NCI-H1436 treated with DMSO at 0.1 percent for 48 hours (cell line): ENCODE data around the gene MARK3.

ENCODE experiments used
- DNase-seq: peaks from one replicate; lab custom pipeline; 2025; lab: John Stamatoyannopoulos, UW

MARK3 gene

DNA sequence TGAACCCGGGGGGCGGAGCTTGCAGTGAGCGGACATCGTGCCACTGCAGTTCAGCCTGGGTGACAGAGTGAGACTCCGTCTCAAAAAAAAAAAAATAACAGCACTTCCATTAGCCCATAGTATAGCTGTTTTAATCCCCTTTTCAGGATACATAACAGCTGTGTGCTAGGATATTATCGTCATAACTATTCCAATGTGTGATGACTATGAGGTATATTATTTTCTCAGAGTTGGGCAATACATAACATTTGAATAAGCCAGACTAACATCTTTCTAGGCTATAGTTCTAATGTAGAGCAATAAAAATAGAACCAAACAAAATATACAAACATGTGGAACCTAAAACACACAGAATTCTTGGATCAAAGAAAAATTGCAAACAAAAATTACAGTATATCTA, 57.1 kb downstream of the MARK3 start:
- no peak for DNase-seq

- no peak for DNase-seq
Measured at GRCh38 chr14:103443111-103443510, 57.9 kb downstream of the MARK3 start.

- no peak for DNase-seq
Measured at GRCh38 chr14:103444837-103445524, 59.8 kb downstream of the MARK3 start.

- DNase-seq, result no peak
Measured at GRCh38 chr14:103445806-103446205, 60.6 kb downstream of the MARK3 start.

- no peak for DNase-seq
Measured at GRCh38 chr14:103448097-103448496, 62.9 kb downstream of the MARK3 start.

DNA sequence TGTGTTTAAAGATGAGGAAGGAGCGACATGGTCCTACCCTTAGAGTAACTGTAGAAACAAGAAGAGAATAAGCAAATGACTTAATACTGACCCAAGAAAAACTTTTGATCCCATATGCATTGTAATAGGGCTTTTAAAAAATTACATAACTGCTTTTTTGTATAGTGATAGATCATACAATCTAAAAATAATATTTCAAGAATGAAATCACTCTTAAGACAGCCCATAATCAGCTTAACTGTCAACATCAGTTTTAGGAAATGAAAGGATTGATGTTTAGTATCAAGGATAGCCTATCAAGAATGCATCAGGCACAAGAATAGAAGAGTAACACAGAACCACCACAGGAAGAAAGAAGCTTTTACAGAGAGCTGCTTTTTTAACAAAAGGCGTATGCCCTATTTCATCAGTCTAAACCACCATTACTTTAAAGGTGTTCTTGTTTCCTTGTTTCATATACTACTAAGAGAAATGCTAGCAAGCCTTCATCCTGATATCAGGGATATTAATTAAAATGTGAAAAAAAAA, 64.5 kb downstream of the MARK3 start:
- DNase-seq, result no peak

DNA sequence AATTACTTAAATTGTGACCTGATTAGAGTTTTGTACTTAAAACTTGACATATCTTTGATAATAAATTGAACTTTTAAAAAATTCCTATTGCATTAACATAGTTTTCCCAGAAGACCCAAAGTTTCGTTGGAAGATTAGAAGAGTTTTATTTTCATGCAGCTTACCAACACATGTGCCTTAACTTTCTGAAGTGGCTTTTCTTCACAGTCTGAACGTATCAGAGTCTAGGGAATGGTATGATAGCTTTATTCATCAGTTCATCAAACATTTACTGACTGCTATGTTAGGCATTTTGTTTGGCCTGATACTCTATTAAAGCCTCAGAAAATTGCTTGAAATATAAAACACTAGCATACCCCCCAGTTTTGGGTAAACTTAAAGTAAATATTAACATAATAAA, 65.2 kb downstream of the MARK3 start:
- DNase-seq, result no peak

- no peak for DNase-seq
Measured at GRCh38 chr14:103451401-103451800, 66.2 kb downstream of the MARK3 start.

GRCh38 chr14:103453791-103454190, 68.6 kb downstream of the MARK3 start:
- DNase-seq, result no peak

DNA sequence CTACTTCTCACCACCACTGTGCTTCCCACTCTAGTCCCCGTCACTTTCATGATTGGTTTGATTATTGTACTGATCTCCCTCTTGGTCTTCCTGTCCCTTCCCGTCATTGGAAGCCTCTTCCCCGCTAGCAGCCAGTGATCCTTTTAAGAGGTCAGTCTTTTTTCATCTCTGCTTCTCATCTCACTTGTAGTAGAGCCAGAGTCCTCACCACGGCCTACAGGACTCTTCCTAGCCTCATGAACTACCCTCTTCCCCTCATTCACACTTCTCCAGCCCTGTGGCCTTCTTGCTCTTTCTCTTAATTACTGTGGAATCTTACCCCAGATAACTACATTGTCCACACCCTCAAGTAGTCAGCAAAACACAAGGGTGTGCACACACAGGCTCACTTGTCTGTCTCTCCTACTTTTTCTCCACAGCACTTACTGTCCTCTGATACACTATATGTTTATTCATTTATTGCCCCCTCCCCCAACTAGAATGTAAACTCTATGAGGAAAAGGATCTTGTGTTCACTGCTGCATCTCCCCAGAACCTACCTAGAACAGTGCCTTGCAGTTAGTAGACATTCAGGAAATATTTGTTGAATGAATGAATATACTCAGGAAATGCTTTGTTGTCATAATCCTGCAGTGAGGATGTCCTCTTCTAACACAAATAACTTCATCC, 71.1 kb downstream of the MARK3 start:
- no peak for DNase-seq

DNA sequence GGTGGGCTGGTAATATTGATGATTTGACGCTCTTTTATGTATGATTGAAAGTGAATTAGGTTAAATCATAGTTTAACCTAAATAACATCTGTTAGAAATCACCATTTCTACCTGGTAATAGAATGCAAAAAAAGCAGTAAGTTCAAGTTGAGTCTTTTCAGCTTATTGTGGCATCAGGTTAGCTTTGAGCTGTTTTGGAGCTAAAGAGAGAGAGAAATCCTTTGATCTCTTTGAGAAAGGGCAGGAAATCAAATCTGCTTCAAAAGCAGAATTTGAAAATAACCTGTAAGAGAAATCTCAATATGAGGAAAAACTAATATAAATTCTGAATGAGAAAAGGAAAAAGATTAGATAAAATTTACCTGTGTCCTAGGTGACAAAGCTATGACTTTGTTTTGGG, 75.2 kb downstream of the MARK3 start:
- no peak for DNase-seq

DNA sequence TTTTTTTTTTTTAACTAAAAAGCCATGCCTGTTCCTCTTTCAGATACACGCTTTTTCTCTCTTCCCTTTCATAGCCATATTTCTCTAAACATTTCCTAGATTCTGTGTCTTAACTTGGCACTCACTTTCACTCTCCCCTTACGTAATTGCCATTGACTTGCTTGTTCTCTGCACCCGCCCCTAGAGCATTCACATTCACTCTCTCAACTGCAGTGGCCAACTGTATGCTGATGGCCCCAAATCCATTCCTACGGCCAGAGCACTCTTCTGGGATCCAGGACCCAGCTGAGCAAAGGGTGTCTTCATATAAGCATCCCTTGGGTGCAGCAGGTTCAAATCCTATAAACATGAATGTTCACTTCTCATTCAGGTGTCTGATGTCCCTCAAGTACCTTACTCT, 77.9 kb downstream of the MARK3 start:
- DNase-seq, result no peak

- no peak for DNase-seq
Measured at GRCh38 chr14:103463851-103464250, 78.6 kb downstream of the MARK3 start.

DNA sequence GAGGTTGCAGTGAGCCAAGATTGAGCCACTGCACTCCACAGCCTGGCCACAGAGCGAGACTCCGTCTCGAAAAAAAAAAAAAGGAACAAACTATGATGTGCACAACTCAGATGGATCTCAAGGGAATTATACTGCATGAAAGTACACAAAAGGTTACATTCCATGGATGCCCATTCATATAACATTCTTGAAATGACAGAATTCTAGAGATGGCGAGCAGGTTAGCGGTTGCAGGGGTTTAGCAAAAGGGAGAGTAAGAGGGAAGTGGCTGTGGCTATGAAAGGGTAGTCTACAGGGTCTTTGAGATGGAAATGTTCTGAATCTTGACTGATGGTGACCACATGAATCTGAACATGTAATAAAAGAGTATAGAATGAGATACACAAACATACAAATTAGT, 87.7 kb downstream of the MARK3 start:
- DNase-seq, result no peak

DNA sequence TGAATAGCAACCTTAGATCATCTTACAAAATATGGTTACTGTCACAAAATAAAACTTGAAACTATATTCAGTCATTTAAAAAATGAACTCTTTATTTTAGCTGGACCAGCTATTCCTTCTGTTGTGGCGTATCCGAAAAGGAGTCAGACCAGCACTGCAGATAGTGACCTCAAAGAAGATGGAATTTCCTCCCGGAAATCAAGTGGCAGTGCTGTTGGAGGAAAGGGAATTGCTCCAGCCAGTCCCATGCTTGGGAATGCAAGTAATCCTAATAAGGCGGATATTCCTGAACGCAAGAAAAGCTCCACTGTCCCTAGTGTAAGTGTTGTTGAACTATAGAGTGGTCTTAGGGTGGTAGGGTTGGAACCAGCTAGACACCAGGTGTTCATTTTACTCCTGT, 89.7 kb downstream of the MARK3 start:
- DNase-seq, result no peak

DNA sequence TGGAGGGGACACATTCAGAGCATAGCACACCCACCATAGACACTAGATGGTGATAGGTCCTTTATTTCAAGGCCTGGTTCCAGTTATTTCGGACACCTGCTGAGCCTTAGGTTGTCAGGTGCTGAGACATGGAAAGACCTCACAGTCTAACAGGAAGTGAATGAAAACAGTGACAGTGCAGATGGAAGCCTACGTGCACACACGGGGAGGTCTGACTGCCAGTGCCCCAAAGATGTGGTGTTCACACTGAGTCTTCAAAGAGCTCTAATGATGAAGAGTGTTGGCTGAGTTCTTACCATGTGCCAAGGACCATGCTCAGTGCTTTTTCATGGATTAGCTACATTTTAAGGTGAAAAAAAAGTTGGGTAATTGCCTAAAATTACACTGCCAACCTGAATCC, 90.8 kb downstream of the MARK3 start:
- DNase-seq, result no peak

- no peak for DNase-seq
Measured at GRCh38 chr14:103476631-103477030, 91.4 kb downstream of the MARK3 start.

DNA sequence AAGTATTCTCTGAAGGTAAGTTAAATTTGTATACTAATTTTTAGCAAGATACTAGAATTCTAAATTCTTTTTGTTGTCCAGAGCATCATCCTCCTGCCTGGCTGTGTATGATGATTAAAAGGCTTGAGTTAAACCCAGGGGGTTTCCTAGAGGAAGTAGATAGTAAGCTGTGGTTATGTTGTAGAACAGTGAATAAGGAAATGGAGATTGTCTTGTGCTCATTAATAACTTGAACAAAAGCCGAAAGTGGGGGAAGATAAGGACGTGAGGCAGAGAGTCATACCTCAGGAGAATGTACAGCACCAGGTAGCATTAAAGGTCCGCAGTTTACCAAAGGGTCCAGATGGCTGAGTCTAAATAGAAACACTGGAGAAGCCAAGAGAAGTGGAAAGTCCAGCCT, 95.4 kb downstream of the MARK3 start:
- DNase-seq, result no peak

GRCh38 chr14:103483600-103483999, 98.4 kb downstream of the MARK3 start:
- DNase-seq, result no peak

- DNase-seq, result no peak
Measured at GRCh38 chr14:103485504-103485903, 100.3 kb downstream of the MARK3 start.

- no peak for DNase-seq
Measured at GRCh38 chr14:103488071-103488470, 102.9 kb downstream of the MARK3 start.

GRCh38 chr14:103488960-103489359, 103.7 kb downstream of the MARK3 start:
- no peak for DNase-seq

DNA sequence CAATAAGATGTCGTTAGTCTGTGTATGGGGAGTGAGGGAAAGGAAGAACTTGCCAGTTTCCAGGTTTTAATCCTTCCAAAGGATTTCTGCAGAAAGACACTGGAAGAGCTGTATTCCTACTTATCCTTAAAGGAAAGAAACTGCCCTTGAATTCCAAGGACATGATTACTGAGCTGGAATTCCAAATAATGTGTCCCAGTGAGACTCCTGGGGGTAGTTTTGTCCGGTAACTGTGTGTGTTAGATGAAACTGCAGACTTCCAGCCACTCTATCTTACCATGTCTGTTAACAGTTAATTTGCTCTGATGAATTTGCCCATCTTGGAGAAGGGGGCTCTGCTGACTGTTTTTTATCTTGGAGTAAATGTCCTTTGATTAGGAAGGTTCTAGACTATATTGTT, 104.4 kb downstream of the MARK3 start:
- DNase-seq, result no peak

DNA sequence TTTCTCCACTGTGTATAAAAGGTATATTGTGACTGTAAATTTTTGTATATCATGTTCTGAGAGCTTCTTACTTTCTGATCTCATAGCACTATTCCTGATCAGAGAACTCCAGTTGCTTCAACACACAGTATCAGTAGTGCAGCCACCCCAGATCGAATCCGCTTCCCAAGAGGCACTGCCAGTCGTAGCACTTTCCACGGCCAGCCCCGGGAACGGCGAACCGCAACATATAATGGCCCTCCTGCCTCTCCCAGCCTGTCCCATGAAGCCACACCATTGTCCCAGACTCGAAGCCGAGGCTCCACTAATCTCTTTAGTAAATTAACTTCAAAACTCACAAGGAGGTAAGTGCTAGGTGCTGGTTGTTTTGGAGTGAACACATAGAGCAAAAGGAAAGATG, 106.5 kb downstream of the MARK3 start:
- DNase-seq, result no peak
